Transverse colon (tissue), 4 donors: ENCODE results near the gene RAPGEF2. TPM values are rescaled to one million over a fixed set of nuclear protein-coding genes. Genes with fewer than 3 reads are reported as not detected.

Experiments used
- DNase-seq: peaks from one replicate; pipeline ENCODE4 v3.0.0-alpha.2; 2019
- H3K27ac ChIP-seq, 4 donors: fragments of 200-600 bp; sonication (generic); 2 replicates each; pipeline ENCODE4 v1.5.1; 2016 to 2018; ENCODE audit warnings: inconsistent platforms in 4 of 4
- H3K27me3 ChIP-seq: fragments of 200-600 bp; sonication (generic); 2 replicates; pipeline ENCODE4 v1.5.1; 2017; ENCODE audit warnings: inconsistent platforms
- H3K36me3 ChIP-seq, 4 donors: fragments of 200-600 bp; sonication (generic); 2 replicates each; pipeline ENCODE4 v1.5.1; 2017 to 2019; ENCODE audit warnings: inconsistent platforms in 4 of 4
- H3K4me1 ChIP-seq, 4 donors: fragments of 200-600 bp; sonication (generic); 2 replicates each; pipeline ENCODE4 v1.5.1; 2017 to 2020; ENCODE audit warnings: inconsistent platforms in 4 of 4
- H3K4me3 ChIP-seq, 4 donors: fragments of 200-600 bp; sonication (generic); 1 replicate in 1 of 4; 2 replicates in 3 of 4; pipeline versions ENCODE4 v1.5.1 to v1.6.1; 2017 to 2019; ENCODE audit warnings: inconsistent platforms in 4 of 4
- H3K9me3 ChIP-seq, 2 donors: fragments of 200-600 bp; sonication (generic); 2 replicates each; pipeline ENCODE4 v1.5.1; 2017 to 2019; ENCODE audit warnings: inconsistent platforms in 2 of 2
- EP300 ChIP-seq: sonication (generic); formaldehyde crosslinking; IDR thresholded peaks from one replicate; pipeline ENCODE4 v1.6.1; 2017; ENCODE audit warnings: antibody characterized with exemption, low read depth
- POLR2A ChIP-seq: fragments of 450-650 bp; IDR thresholded peaks from one replicate; pipeline ENCODE4 v1.6.1; 2016; ENCODE audit warnings: antibody characterized with exemption, mild to moderate bottlenecking, moderate library complexity
- POLR2AphosphoS5 ChIP-seq, 3 donors: sonication (generic); formaldehyde crosslinking; IDR thresholded peaks; one replicate each; pipeline ENCODE4 v1.6.1; 2016; ENCODE audit warnings: antibody characterized with exemption in 3 of 3
- WGBS, 2 donors: methylation state at CpG; one replicate each; pipeline ENCODE4 v1.1.5; 2018; ENCODE audit warnings: low coverage in 1 of 2; 5-methylcytosine and 5-hydroxymethylcytosine counted together
- in situ Hi-C, 4 donors: fragments of 200-750 bp; cut with MboI; loops; one replicate each; pipeline versions ENCODE4 v1.15.0 to v1.15.1; 2017; ENCODE audit warnings: low sequenced_read_pairs in 3 of 4, low pct_ligation_motif_present in 1 of 4, low pct_unique_long_range_greater_than_20kb in 1 of 4
- intact Hi-C: fragments of 100-400 bp; cut with DNase I; formaldehyde crosslinking; loops from one replicate; pipeline ENCODE4 v1.15.1; 2023; ENCODE audit warnings: low total_unique reads
- total RNA-seq, 4 donors: library from RNA; depleted of rRNA; stranded (reverse); fragments of >200 nt; gene quantifications; one replicate each; pipeline ENCODE4 v1.1.0, GENCODE V29; 2016
- TF ChIP-seq, protein P1 (sequence below), 5 experiments: fragments of 200-600 bp in 3 of 5; fragments of 450-650 bp in 2 of 5; sonication (generic) in 3 of 5; IDR thresholded peaks; 1 replicate in 2 of 5; 2 replicates in 3 of 5; pipeline ENCODE4 v1.5.1; 2016 to 2017; ENCODE audit warnings: antibody characterized with exemption in 5 of 5, inconsistent platforms in 3 of 5, mild to moderate bottlenecking in 2 of 5, moderate library complexity in 1 of 5

Gene RAPGEF2
- total RNA-seq, 4 donors from 2014 or later: 23.3 to 64.8 (median 49.6) TPM

DNA sequence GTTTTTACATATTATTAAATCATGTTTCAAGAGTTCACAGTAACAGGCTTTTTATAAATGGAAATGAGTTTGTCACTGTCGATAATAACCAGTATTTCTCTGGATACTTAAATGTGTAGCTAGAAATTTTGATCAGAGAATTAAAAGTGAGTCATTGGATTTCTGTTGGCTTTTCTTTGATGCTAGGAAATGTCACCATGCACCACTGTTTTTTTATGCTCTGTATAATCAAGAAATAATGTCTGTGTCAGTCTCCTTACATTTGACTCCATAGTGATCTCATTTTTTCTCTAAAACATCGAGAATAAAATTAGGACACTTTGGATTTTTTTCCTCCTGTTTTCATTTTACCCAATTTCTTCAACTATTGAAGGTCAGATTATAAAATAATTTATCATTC is 234.2 kb downstream of the RAPGEF2 start:
- Histone ChIP-seq H3K4me3 (no peak overlapping the region), H3K4me1 (no peaks in the 10 kb centered on the region), H3K27me3 (no peaks in the 10 kb centered on the region), H3K27ac (no peak overlapping the region), H3K9me3 (no peaks in the 10 kb centered on the region), H3K36me3 (peaks cover 0 to 36% (median 11%) of the 10 kb centered on the region in 4 donors)
- in situ Hi-C loops (no loop called here), intact Hi-C loops (no loop called here)
- no peak for DNase-seq
- 89 to 100% methylated on average over 2 of the region's 2 CpGs for WGBS, 2 donors
- TF ChIP-seq POLR2A: no peak
- no peak for TF ChIP-seq EP300
- TF ChIP-seq, protein P1, sequence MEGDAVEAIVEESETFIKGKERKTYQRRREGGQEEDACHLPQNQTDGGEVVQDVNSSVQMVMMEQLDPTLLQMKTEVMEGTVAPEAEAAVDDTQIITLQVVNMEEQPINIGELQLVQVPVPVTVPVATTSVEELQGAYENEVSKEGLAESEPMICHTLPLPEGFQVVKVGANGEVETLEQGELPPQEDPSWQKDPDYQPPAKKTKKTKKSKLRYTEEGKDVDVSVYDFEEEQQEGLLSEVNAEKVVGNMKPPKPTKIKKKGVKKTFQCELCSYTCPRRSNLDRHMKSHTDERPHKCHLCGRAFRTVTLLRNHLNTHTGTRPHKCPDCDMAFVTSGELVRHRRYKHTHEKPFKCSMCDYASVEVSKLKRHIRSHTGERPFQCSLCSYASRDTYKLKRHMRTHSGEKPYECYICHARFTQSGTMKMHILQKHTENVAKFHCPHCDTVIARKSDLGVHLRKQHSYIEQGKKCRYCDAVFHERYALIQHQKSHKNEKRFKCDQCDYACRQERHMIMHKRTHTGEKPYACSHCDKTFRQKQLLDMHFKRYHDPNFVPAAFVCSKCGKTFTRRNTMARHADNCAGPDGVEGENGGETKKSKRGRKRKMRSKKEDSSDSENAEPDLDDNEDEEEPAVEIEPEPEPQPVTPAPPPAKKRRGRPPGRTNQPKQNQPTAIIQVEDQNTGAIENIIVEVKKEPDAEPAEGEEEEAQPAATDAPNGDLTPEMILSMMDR (IDR thresholded peaks at IDR 0.05): no peak
- no peak for TF ChIP-seq POLR2AphosphoS5 (IDR thresholded peaks at IDR 0.05)

DNA sequence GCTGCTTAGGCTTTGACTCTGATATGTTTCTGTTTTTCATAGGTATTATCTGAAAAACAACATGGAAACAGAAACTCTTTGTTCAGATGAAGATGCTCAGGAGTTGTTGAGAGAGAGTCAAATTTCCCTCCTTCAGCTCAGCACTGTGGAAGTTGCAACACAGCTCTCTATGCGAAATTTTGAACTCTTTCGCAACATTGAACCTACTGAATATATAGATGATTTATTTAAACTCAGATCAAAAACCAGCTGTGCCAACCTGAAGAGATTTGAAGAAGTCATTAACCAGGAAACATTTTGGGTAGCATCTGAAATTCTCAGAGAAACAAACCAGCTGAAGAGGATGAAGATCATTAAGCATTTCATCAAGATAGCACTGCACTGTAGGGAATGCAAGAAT is 238.6 kb downstream of the RAPGEF2 start:
- intact Hi-C loops: no loop called here
- no peak for DNase-seq
- no peaks in the 10 kb centered on the region for H3K4me1 ChIP-seq
- TF ChIP-seq, protein P1 (IDR thresholded peaks at IDR 0.05): no peak
- TF ChIP-seq POLR2AphosphoS5 (IDR thresholded peaks at IDR 0.05) (no peak), POLR2A (no peak), EP300 (no peak)
- no peaks in the 10 kb centered on the region for H3K27me3 ChIP-seq
- H3K27ac ChIP-seq: no peak overlapping the region
- H3K9me3 ChIP-seq: no peaks in the 10 kb centered on the region
- 80 to 94% methylated on average over 2 of the region's 2 CpGs for WGBS, 2 donors
- in situ Hi-C loops: no loop called here
- peaks cover 0 to 56% (median 20%) of the 10 kb centered on the region in 4 donors for H3K36me3 ChIP-seq
- H3K4me3 ChIP-seq: no peak overlapping the region

DNA sequence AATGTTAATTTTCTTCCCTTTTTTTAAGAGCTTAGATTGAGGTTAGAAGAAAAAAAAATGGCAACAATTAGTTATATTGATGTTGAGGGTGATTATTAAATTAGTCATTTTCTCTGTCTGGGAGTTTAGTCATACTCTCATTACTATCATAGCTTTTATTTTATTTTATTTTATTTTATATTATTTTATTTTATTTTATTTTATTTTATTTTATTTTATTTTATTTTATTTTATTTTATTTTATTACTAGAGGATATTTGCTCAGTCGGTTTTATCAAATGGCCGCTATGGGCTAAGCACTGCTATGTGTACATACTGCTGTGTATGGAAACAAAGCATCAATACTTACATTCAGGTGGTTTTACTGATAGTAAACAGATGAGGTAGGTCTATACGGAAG is 239.5 kb downstream of the RAPGEF2 start:
- in situ Hi-C loops (no loop called here), intact Hi-C loops (no loop called here)
- Histone ChIP-seq H3K9me3 (no peaks in the 10 kb centered on the region), H3K4me3 (no peak overlapping the region), H3K27me3 (no peaks in the 10 kb centered on the region), H3K27ac (no peak overlapping the region), H3K36me3 (peaks cover 0 to 60% (median 24%) of the 10 kb centered on the region in 4 donors), H3K4me1 (no peaks in the 10 kb centered on the region)
- DNase-seq: no peak
- TF ChIP-seq, protein P1 (IDR thresholded peaks at IDR 0.05): no peak
- TF ChIP-seq POLR2A (no peak), EP300 (no peak), POLR2AphosphoS5 (IDR thresholded peaks at IDR 0.05) (no peak)
- 91 to 95% methylated on average over 1 to 3 of the region's 3 CpGs for whole genome bisulfite sequencing, 2 donors

DNA sequence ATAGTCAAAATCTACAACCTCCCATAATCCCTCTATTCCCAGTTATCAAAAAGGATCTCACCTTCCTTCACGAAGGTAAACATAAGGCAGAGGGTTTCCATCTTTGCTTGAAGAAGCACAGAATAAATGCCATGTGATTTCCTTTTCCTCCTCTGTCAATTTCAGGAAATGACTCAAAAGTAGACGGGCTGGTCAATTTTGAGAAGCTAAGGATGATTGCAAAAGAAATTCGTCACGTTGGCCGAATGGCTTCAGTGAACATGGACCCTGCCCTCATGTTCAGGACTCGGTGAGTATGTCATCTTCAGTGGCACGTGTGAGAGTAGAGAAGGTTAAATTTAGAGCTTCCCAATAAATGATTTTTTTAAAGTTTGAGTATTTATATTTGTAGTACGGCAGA is 240.2 kb downstream of the RAPGEF2 start:
- H3K4me3 ChIP-seq: no peak overlapping the region
- H3K27ac ChIP-seq: no peak overlapping the region
- H3K4me1 ChIP-seq: no peaks in the 10 kb centered on the region
- H3K36me3 ChIP-seq: peaks cover 0 to 59% (median 23%) of the 10 kb centered on the region in 4 donors
- H3K27me3 ChIP-seq: no peaks in the 10 kb centered on the region
- WGBS, 2 donors: 85 to 89% methylated on average over 8 of the region's 8 CpGs
- in situ Hi-C loops (no loop called here), intact Hi-C loops (no loop called here)
- no peaks in the 10 kb centered on the region for H3K9me3 ChIP-seq
- TF ChIP-seq POLR2A (no peak), EP300 (no peak)
- DNase-seq: no peak

DNA sequence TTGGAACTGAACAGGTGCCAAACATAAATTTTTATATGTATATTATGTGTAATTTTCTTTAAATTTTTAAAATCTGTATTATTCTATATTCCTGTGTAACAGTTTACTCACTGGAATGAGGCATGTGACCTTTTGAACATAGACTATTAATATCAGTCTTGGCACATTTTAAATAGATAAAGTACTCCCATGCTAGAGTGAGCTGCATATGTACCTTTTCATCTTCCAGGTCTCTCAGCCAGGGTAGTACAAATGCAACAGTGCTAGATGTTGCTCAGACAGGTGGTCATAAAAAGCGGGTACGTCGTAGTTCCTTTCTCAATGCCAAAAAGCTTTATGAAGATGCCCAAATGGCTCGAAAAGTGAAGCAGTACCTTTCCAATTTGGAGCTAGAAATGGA is 242.0 kb downstream of the RAPGEF2 start:
- no peaks in the 10 kb centered on the region for H3K9me3 ChIP-seq
- no peak overlapping the region for H3K4me3 ChIP-seq
- in situ Hi-C loops (no loop called here), intact Hi-C loops (no loop called here)
- no peak overlapping the region for H3K27ac ChIP-seq
- TF ChIP-seq, protein P1 (IDR thresholded peaks at IDR 0.05): no peak
- TF ChIP-seq POLR2AphosphoS5 (IDR thresholded peaks at IDR 0.05) (no peak), EP300 (no peak), POLR2A (no peak)
- H3K4me1 ChIP-seq: no peaks in the 10 kb centered on the region
- H3K27me3 ChIP-seq: no peaks in the 10 kb centered on the region
- DNase-seq: no peak
- WGBS, 2 donors: 92 to 98% methylated on average over 4 of the region's 4 CpGs
- H3K36me3 ChIP-seq: peaks cover 0 to 43% (median 19%) of the 10 kb centered on the region in 4 donors
